Right renal pelvis (tissue), 4 donors: Measurements from ENCODE around the gene FLNB. TPM values are rescaled to one million over a fixed set of nuclear protein-coding genes. Genes with fewer than 3 reads are reported as not detected.
A peak's percentile ranks its signal among the peaks of the same experiment; 100 is the strongest.
"Not testable (repeated sequence)": the region's sequence is repeated elsewhere in the genome, so short reads cannot be mapped to it uniquely, and the experiment has no call there.

Experiments used
- DNase-seq, 4 donors: peaks; one replicate each; pipeline ENCODE4 v3.0.0-alpha.2; 2013; ENCODE audit warnings: low read depth in 4 of 4, low spot score in 3 of 4, missing footprints in 1 of 4
- polyA plus RNA-seq, 4 donors: library from polyadenylated mRNA; unstranded; fragments of 120-200 nt; gene quantifications; one replicate each; pipeline ENCODE4 v1.2.1, GENCODE V29; 2013; ENCODE audit not compliant: insufficient read length in 4 of 4

FLNB gene
- polyA plus RNA-seq, 4 donors, result 165 to 175 (median 173) TPM

- no peak for DNase-seq
Measured at GRCh38 chr3:58197588-58197987, 189.4 kb downstream of the FLNB start.

- no peak for DNase-seq
Measured at GRCh38 chr3:58198362-58198761, 190.1 kb downstream of the FLNB start.

DNA sequence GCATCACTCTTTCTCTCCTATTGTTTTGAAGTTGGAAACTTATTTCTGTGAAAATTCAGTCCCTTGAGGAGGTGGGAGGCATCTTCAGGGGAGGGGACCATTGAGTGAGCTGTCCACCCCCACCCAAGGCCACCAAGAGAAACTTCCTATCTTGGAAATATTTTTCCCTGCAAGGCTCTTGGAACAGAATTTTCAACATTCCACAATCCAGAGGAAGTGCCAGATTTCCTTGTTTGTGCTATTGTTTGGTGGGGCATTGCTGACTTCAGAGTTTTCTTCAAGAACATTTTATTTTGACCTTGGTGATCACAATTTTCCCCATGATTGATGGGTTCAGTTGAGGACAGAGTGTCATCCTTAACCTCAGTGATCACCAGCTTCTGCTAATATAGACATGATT lies 190.6 kb downstream of the FLNB start:
- no peak for DNase-seq

GRCh38 chr3:58200121-58200709 lies 192.0 kb downstream of the FLNB start:
- no peak for DNase-seq

DNA sequence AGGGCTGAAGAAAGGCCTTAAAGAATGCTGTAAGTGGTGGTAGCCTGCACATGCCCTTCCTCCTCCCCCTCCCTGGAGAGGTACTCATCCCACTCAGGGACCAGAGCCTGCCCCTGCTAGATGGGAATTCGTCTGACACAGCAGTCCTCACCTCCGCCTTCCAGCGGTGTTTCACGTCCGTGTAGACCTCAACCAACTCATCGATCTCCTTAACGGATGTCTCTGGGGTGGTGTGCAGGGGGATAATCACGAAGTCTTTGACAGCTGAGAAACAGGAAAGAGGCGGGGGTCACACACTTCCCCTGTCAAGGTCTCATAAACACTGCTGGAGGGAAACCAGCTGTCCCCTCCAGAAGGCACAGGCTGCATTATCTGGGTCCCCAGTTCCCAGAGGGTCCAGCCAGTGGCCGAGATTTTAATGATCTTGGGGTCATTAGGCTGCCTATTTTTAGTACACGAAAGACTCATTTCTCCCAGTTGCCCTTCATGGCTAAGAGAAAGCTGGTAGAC lies 192.7 kb downstream of the FLNB start:
- DNase-seq, result no peak

DNA sequence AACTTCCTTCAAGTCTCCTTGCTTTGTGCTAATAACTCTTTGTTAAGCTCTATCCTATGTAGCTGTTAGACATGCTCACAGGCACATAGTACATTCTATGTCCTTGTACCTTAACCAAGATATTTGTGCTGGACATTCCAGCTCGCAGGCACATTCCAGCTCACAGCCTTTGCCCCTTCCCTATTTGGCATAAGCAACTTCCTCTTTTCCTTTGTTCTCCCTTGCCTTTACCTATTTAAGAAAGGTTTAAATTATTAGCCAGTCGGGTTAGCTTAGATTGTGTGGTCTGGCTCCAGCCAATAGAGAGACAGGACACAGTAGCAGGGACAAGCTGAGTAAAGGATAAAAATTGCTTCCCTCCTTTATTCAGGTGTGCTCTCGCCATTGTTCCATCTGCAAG lies 193.2 kb downstream of the FLNB start:
- not testable (repeated sequence) for DNase-seq

- no peak for DNase-seq
Measured at GRCh38 chr3:58202917-58203360, 194.7 kb downstream of the FLNB start.

DNA sequence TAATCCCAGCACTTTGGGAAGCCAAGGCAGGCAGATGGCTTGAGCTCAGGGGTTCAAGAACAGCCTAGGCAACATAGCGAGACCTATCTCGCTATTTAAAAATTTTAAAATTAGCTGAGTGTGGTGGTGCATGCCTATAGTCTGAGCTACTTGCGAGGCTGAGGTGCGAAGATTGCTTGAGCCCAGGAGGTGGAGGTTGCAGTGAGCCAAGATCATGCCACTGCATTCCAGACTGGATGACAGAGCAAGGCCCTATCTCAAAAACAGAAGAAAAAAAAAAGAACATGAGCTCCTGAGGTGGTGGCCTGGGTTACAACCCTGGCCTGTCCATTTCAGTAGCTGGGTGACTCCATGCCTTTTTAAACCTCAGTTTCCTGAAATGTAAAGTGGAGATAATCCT lies 195.3 kb downstream of the FLNB start:
- DNase-seq, result no peak

DNA sequence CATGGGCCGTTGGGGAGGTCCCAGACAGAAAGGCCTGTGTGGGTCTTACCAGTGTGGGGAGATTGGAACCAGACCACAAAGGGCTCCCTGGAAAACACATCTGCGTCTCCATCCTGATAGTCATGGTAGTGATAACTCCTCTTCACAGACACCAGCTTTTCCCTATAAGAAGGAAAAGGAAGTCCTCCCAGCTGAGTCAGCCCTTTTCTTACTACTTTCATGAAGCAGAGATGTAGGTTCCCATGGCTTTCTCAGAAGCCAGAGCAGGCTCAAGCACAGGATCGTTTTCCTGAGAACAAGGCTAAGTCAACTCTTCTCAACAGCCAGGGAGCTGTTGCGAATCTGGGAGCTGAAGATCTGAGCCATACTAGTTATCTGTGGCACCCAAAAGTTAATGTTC lies 196.5 kb downstream of the FLNB start:
- no peak for DNase-seq

DNA sequence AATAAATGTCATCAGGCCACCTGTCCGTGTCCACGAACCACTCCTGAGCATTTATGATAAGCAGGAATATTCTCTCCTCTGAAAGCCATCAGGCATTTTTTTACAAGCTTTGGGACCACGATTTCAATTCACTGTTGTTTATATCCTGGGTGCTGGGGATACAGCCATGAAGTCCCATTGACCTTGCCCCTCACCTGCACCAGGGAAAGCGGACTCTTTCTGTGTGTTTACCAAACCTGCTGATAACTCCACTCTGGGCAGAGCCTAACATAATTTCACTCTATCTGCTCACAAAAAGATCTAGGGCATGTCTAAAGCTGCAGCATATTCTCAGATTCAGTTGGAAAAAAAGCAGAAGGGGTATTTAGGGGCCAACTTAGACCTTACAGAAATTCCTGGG lies 197.8 kb downstream of the FLNB start:
- no peak for DNase-seq

DNA sequence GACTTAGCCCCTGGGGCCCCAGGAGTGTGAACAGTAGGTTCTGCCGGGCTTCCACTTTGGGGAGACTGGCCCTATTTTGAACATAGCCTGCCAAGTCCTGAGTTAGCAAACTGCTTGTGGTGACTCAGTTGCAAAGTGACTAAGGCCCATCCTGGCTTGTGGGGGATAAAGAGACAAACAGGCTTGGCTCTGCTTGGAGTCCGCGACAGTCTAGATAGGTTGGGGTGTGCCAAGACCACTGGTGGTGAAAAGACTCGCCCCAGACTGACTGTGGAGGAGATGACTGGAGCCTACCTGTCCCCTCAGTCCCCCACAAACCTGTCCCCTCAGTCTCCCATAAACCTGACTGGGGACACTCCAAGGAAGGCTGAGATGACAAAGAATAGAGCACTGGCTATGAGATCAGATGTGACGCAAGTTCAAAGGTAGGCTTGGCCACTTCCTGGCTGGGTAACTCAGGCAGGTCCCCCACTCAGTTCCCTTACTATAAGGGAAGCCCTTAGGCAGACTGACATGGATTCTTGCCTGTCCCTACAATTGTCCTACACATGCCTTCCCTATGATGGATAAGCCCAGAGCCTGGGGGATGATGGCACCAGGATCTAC lies 198.3 kb downstream of the FLNB start:
- DNase-seq, result no peak

GRCh38 chr3:58207954-58208353 lies 199.7 kb downstream of the FLNB start:
- no peak for DNase-seq

DNA sequence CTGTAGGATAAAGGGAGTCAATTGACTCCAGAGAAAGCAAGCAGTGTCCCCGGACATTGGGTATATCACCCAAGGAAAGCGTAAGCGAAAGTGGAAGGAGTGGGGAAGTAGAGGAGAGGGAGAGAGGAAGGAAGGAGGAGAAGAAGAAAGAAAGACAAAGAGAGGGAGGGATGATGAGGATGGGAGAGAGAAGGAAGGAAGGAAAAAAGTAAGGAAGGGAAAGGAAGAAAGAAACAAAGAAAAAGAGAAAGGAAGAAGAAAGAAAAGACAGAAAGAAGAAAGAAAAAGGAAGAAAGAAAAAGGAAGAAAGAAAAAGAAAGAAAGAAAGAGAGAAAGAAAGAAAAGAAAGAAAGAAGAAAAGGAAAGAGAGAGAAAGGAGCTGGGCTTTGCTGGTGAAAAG lies 201.7 kb downstream of the FLNB start:
- DNase-seq, result no peak

GRCh38 chr3:58210761-58211460 lies 202.7 kb downstream of the FLNB start, which contains the start of gene DNASE1L3:
TSS of gene DNASE1L3 (minus strand) at chr3:58210972. CDS start at chr3:58210906, 66 bp downstream.
- no peak for DNase-seq

GRCh38 chr3:58214484-58215316 lies 206.5 kb downstream of the FLNB start:
- no peak for DNase-seq

DNA sequence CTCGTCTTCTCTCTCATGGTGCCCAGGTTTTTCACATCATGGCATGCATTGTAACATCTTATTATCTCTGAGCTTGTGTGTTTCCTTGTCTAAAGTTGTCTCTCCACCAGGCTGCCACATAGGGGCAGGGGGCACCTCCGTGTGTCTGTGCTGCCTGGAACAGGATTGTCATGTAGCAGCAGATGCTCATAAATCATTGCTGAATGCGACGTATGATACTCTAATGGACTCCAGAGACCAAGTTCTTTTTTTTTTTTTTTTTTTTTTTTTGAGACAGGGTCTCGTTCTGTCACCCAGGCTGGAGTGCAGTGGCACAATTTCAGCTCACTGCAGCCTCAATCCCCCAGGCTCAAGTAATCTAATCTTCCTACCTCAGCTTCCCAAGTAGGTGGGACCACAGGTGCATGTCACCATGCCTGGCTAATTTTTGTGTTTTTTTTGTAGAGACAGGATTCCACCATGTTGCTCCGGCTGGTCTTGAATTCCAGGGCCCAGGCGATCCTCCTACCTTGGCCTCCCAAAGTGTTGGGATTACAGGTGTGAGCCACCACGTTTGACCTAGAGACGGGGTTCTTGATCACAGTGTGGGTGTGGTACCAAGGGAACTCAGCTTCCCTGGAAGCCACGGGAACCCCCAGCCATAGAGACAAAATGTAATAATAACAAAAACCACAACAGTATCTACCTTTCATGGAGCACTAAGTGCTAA lies 207.2 kb downstream of the FLNB start:
- no peak for DNase-seq

- no peak for DNase-seq
Measured at GRCh38 chr3:58216496-58217195, 208.4 kb downstream of the FLNB start.

- DNase-seq, result peak in 3 of 4 donors; percentile 24 to 43 (median 37)
Measured at GRCh38 chr3:58217209-58217811, 209.1 kb downstream of the FLNB start.

DNA sequence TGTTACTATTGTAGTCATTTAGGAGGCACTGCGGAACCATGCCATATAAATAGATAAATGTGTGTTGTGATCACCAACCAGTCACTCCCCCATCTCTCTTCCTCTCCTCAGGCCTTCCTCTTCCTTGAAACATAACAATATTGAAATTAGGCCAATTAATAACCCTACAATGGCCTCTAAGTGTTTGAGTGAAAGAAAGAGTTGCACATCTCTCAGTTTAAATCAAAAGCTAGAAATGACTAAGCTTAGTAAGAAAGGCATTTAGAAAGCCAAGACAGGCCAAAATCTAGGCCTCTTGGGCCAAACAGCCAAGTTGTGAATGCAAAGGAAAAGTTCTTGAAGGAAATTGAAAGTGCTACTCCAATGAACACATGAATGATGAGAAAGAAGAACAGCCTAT lies 210.7 kb downstream of the FLNB start:
- no peak for DNase-seq
